T47D (cell line): ENCODE results near the gene SYCP2L.
"Not testable (repeated sequence)": the region's sequence is repeated elsewhere in the genome, so short reads cannot be mapped to it uniquely, and the experiment has no call there.

Experiments used
- DNase-seq, 2 experiments: peaks; one replicate each; pipeline versions ENCODE4 v3.0.0 to v3.0.0-alpha.2; 2011 to 2012; ENCODE audit warnings: low read depth in 1 of 2, low spot score in 1 of 2
- JUND ChIP-seq: IDR thresholded peaks from 2 replicates; pipeline ENCODE4 v1.6.1; 2012; ENCODE audit warnings: low read depth
- in situ Hi-C: cut with HindIII; loops from 2 replicates; pipeline ENCODE4 v1.10.0; 2016; ENCODE audit warnings: low sequenced_read_pairs, low pct_unique_long_range_greater_than_20kb

The SYCP2L gene

DNA sequence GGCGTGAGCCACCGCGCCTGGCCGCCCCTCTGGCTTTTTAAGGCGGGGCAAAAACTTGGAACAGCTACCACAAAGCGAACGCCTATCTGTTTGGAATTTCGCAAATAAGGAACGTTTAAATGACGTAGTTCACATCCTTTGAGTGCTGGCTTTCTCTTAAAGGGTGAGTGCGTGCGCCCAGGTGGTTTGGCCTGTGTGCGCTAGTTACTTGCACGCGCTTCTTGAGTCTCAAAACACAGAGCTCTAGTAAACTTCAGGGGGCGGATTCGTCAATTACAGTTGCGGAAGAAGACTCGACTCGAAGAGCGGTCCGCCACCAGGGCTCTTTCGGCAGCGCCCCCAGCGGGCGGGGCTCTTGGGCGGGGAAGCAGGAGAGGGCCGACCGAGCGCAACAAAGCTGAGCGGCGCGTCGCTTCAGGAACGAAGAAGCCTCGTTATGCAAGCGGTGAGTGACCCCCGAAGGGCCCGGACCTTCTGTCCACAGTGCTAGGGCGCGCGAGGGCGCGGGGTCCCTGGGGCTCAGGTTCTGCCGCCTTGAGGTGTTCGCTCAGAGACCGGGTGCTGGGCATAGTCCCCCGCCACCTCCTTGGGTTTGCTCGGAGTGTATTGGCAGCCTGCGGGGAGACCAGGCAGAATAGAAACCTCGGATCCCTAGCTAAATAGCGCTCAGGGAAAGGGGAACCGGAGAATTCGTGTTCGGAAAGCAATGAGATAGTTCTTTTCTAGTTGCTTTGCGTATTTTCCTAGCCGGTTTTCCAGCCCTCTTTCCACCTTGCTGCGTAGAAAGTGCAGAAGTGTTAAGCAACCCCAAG is at the start of gene SYCP2L:
TSS of gene SYCP2L (plus strand) at position 362 of the 812 bp plus-strand sequence. CDS start at position 437, 75 bp downstream.
- no peak for TF ChIP-seq JUND
- DNase-seq = peak; percentile 12 to 83
- in situ Hi-C loops = no loop called here

GRCh38 chr6:10837622-10837994 is 49.2 kb upstream of the SYCP2L start:
- no peak for DNase-seq
- no peak for TF ChIP-seq JUND
- in situ Hi-C loops = no loop called here

DNA sequence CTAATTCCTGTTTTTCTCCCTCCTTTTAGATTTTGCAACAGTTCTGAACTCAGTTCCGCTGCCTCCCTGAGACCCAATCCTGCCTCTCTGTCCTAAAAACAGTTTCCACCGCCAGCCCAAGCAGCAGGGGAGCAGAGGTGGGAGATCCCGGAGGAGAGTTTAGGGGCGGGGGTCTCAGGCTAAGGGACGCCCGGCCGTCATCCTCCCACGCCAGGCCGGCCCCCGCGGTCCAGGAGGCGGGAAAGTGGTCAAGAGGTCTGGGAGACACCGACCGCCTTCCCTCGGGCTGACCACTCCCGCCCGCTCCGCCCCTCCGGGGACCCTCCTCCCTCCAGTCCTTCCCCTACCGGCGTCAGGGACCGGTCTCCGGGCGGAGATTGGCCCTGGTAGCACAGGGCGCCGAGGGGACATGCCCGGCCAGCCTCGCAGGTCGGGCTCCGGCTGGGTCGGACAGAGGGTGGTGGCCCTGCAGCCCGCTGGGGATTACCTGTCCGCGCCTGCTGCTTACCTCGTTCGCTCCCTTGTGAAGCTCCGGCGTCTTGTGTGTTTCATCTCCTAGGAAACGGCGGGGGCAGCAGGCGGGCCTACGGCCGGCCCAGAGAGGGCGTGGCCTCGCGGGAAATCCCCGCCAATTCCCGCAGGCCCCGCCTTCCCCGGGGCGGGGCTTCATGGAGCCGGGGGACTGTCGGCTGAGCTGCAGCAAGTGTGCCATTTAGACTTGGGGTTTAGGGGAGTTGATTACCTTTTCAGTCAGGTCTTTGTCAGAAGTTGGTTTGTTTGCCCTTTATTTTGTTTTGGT is 48.7 kb upstream of the SYCP2L start, which contains the start of gene MAK:
TSS of gene MAK (minus strand) at position 545 of the 799 bp plus-strand sequence. CDS start 7,891 bp downstream, outside the sequence.
- TF ChIP-seq JUND = no peak
- in situ Hi-C loops = no loop called here
- DNase-seq = peak; percentile 89 to 95

DNA sequence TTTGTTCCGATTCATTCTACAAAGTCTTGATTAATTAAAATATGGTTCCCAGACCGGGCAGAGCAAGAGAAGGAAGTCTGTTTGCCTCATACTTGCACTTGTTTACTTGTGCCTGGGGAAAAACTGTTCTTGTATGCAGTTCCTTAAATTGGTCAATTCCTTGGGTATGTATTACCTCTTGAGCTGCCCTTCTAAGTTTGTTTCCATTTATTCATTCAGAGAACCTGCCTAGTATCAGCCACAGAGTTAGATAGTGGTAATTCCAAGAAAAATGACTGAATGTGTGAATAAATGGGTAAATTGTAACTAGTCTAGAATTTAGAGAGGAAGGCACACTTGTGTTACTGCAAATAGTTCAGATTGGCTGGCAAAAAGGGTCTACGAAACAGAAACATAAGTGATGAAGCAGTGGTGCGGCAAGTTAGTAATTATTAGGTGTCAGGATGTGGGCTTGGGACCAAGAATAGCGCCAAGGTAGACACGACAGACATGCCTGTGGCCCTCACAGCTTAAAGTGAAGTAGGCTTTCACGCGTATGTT is 48.0 kb upstream of the SYCP2L start:
- DNase-seq = no peak
- TF ChIP-seq JUND = no peak
- in situ Hi-C loops = no loop called here

DNA sequence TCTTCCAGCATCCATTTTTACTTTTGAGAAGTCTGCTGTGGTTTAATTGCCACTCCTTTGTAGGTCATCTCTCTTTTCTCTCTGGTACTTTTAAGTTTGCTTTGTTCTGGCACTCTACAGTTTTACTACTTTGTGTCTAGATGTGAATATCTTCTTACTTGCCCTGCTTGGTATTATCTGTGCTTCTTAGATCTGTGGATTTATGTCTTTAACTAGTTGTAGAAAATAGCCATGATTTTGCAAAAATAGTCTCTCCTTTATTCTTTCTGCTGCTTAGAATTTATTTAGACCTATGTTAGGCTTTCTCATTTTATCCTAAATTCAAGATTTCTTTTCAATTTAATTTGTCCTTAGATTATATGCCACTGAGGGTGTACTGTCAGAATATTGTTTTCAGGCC is 43.3 kb upstream of the SYCP2L start:
- in situ Hi-C loops = no loop called here
- no peak for TF ChIP-seq JUND
- no peak for DNase-seq

DNA sequence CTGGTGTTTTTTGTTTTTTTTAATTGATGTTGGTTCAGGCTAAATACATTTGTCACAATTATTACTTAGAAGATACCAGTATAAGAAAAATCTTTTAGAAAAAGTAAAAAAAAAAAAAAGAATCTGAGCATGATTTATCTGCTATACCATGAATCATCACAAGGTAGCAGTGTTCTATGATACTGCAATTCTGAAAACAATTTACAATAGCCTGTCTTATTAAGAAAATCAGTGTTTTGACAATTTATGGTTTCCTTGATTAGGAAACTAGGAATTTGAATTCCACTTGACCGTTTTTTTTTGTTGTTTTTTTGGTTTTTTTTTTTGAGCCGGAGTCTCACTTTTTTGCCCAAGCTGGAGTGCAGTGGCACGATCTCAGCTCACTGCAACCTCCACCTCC is 39.2 kb upstream of the SYCP2L start:
- in situ Hi-C loops = no loop called here
- no peak for DNase-seq
- no peak for TF ChIP-seq JUND

- no peak for TF ChIP-seq JUND
Observed at GRCh38 chr6:10849901-10850300, 37.0 kb upstream of the SYCP2L start.

DNA sequence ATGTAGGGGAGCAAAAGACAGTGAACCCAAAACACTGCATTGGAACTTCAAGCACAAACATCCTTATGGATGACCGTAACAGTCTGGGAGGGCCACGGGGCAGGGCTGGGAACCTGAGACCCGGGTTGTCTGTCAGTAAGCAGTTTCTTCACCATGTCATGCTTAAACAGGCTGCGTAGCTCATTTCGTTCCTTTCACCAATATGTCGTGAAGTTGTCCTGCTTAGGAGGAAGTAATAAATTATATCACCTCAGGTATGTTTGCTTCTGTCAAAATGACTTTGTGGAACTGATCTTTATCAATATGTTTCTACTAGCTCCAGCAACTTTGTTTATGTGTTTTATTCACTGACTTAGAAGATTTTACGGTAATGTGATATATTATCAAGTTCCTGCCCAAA is 36.1 kb upstream of the SYCP2L start:
- 0 out of 2 replicates have a peak, but pooled peaks have one; percentile 24 for TF ChIP-seq JUND
- in situ Hi-C loops = no loop called here
- peak; percentile 27 to 92 for DNase-seq

More at GRCh38 chr6:10849901-10850300, 37.0 kb upstream of the SYCP2L start:
- in situ Hi-C loops = no loop called here
- no peak for DNase-seq

- peak in 1 of 2 experiments; percentile 15 for DNase-seq
- in situ Hi-C loops = no loop called here
- no peak for TF ChIP-seq JUND
Observed at GRCh38 chr6:10852361-10852960, 34.4 kb upstream of the SYCP2L start.

DNA sequence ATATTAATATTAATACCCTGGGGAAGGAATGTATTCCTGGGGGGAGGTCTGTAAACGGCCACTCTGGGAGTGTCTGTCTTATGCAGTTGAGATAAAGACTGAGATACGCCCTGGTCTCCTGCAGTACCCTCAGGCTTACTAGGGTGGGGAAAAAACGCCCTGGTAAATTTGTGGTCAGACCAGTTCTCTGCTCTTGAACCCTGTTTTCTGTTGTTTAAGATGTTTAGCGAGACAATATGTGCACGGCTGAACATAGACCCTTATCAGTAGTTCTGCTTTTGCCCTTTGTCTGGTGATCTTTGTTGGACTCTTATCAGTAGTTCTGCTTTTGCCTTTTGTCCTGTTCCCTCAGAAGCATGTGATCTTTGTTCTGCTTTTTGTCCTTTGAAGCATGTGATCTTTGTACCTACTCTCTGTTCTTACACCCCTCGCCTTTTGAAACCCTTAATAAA is 33.0 kb upstream of the SYCP2L start:
- DNase-seq, in situ Hi-C loops: not testable (repeated sequence)

- no peak for TF ChIP-seq JUND
- in situ Hi-C loops = no loop called here
- no peak for DNase-seq
Observed at GRCh38 chr6:10854922-10855632, 31.8 kb upstream of the SYCP2L start.

DNA sequence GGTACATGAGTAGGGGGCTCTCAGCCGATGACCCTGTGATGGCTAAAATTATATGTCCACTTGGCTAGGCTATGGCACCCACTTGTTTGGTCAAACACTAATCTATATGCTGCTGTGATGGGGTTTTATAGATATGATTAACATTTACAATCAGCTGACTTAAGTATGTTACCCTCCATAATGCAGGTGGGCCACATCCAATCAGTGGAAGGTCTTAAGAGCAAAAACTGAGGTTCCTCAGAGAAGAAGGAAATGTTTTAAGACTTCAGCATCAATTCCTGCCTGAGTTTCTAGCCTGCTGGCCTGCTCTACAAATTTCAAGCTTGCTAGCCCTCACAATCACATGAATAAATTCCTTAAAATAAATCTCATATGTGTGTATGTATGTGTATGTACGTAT is 29.6 kb upstream of the SYCP2L start:
- TF ChIP-seq JUND = no peak
- in situ Hi-C loops = no loop called here
- DNase-seq = no peak
